ENCODE measurements around the gene PAH. TPM values are rescaled to one million over a fixed set of nuclear protein-coding genes. Genes with fewer than 3 reads are reported as not detected.

The PAH gene
- total and polyA plus RNA-seq, 2 of the 8 experiments (the other 6 are each of a cell fraction or from before 2014, with no cell fraction given): 3.9 to 9.0 TPM

- ChIA-PET CTCF (ENCODE audit: partially characterized antibody) (interaction anchor here (1.2 to 1.8 kb wide), 2 partner anchors 14 to 630 kb away, joined by 3 to 4 read pairs; no protein-coding TSS in a partner anchor), POLR2A (ENCODE audit: partially characterized antibody) (no interaction called here)
- no peaks in the 10 kb centered on the region for H3K79me2 ChIP-seq (ENCODE audit: control insufficient read depth in 1 of 2, insufficient read depth in 2 of 2, low read length in 2 of 2)
- H3K4me3 ChIP-seq (ENCODE audit: extremely low read depth in 1 of 4, insufficient read depth in 2 of 4, low read depth in 3 of 4, low read length in 4 of 4): no peak overlapping the region
- H3K9me3 ChIP-seq (ENCODE audit: insufficient read depth in 2 of 2, low read depth in 1 of 2, low read length in 1 of 2): no peaks in the 10 kb centered on the region
- H2AK5ac ChIP-seq (ENCODE audit: low read depth, low read length): no peak overlapping the region
- H3K23me2 ChIP-seq (ENCODE audit: low read depth, low read length): no peaks in the 10 kb centered on the region
- H2BK20ac ChIP-seq (ENCODE audit: low read length): no peak overlapping the region
- H3K56ac ChIP-seq (replicated peaks; ENCODE audit: insufficient read length, low read depth, low read length): no peak overlapping the region
- peaks cover 2 to 10% (median 5%) of the 10 kb centered on the region in 4 experiments; a peak in 4 of 7 replicates for H3K4me1 ChIP-seq (replicated peaks in 1 of 4; ENCODE audit: control insufficient read depth in 3 of 4, insufficient read depth in 4 of 4, low read length in 3 of 4)
- no peak overlapping the region for H3K23ac ChIP-seq (ENCODE audit: insufficient read length)
- H2AFZ ChIP-seq (ENCODE audit: low read length): no peak overlapping the region
- no peak for TF ChIP-seq RFX5 (IDR thresholded peaks at IDR 0.05; ENCODE audit: borderline replicate concordance, low read depth, low read length)
- TF ChIP-seq SP4 (IDR thresholded peaks at IDR 0.05; ENCODE audit: low read length): no peak
- TF ChIP-seq CREB1 (IDR thresholded peaks at IDR 0.05): no peak
- TF ChIP-seq CBX5 (IDR thresholded peaks at IDR 0.05; ENCODE audit: low read depth, low read length): no peak
- no peak for TF ChIP-seq SP1 (IDR thresholded peaks at IDR 0.05; ENCODE audit: low read depth, low read length)
- no peak for TF ChIP-seq E2F6 (IDR thresholded peaks at IDR 0.05)
- TF ChIP-seq BRCA1 (IDR thresholded peaks at IDR 0.05; ENCODE audit: low read depth, low read length): no peak
- no peak for TF ChIP-seq SP2 (IDR thresholded peaks at IDR 0.05; ENCODE audit: low read length)
- TF ChIP-seq TEAD4 (IDR thresholded peaks at IDR 0.05; ENCODE audit: low read depth, low read length): no peak
- TF ChIP-seq MAFK (IDR thresholded peaks at IDR 0.05; ENCODE audit: low read depth, low read length): no peak
- no peak for TF ChIP-seq CHD1 (IDR thresholded peaks at IDR 0.05; ENCODE audit: low read depth, low read length)
- TF ChIP-seq, protein P1, sequence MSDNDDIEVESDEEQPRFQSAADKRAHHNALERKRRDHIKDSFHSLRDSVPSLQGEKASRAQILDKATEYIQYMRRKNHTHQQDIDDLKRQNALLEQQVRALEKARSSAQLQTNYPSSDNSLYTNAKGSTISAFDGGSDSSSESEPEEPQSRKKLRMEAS (IDR thresholded peaks at IDR 0.05): no peak
- no peak for TF ChIP-seq FOSL1 (IDR thresholded peaks at IDR 0.05; ENCODE audit: insufficient read depth, low read depth, low read length)
- TF ChIP-seq ASH2L (IDR thresholded peaks at IDR 0.05; ENCODE audit: low read length): no peak
- TF ChIP-seq KDM1A (IDR thresholded peaks at IDR 0.05; ENCODE audit: borderline replicate concordance, low read length): no peak
- no peak overlapping the region for H3K9ac ChIP-seq (replicated peaks in 1 of 4; ENCODE audit: extremely low read depth in 1 of 4, low read depth in 3 of 4, low read length in 3 of 4)
- H4K5ac ChIP-seq (ENCODE audit: insufficient read length, low read depth, low read length): no peak overlapping the region
- no peak overlapping the region for H2BK12ac ChIP-seq (ENCODE audit: low read depth, low read length)
- no peak overlapping the region for H3K4me2 ChIP-seq (ENCODE audit: insufficient read depth in 1 of 2, low read depth in 2 of 2, low read length in 2 of 2)
- no peaks in the 10 kb centered on the region for H3K79me1 ChIP-seq (ENCODE audit: low read depth, low read length)
- FAIRE-seq (no peak), DNase-seq (ENCODE audit: low read depth in 1 of 2, low spot score in 2 of 2) (no peak)
- H4K8ac ChIP-seq (ENCODE audit: extremely low read depth, insufficient read depth, low read length): no peak overlapping the region
- whole genome bisulfite sequencing, 2 experiments (ENCODE audit: extremely low coverage in 1 of 2, insufficient coverage in 1 of 2, insufficient read length in 1 of 2, insufficient replicate concordance in 2 of 2, low coverage in 1 of 2, low lambda C conversion rate in 2 of 2, missing lambda C conversion rate in 1 of 2): 84% methylated on average over 2 of the region's 2 CpGs; no CpG with 5 or more reads in 1 of the 2 experiments
- no peaks in the 10 kb centered on the region for H3K36me3 ChIP-seq (ENCODE audit: control insufficient read depth in 2 of 4, insufficient read depth in 4 of 4, low read length in 3 of 4)
- no peak overlapping the region for H3K4ac ChIP-seq (replicated peaks; ENCODE audit: insufficient read length, low read depth, low read length)
- H3K27ac ChIP-seq (ENCODE audit: low read depth, low read length): no peak overlapping the region
- H4K91ac ChIP-seq (replicated peaks; ENCODE audit: insufficient read length, low read length): no peak overlapping the region
- H3K18ac ChIP-seq (ENCODE audit: extremely low read depth, low read length): no peak overlapping the region
- H2BK120ac ChIP-seq (replicated peaks; ENCODE audit: low read depth, low read length): no peak overlapping the region
- no peak overlapping the region for H2BK15ac ChIP-seq (ENCODE audit: low read length)
- no peaks in the 10 kb centered on the region for H4K20me1 ChIP-seq (replicated peaks in 1 of 2; ENCODE audit: control insufficient read depth in 1 of 2, insufficient read depth in 2 of 2, low read length in 2 of 2)
- H3K14ac ChIP-seq (ENCODE audit: insufficient read length): no peak overlapping the region
- H2BK5ac ChIP-seq (ENCODE audit: low read depth, low read length): no peak overlapping the region
- no peaks in the 10 kb centered on the region for H3K27me3 ChIP-seq (replicated peaks in 1 of 4; ENCODE audit: control insufficient read depth in 3 of 4, extremely low read depth in 1 of 4, insufficient read depth in 3 of 4, low read length in 3 of 4)
These were observed 1.8 kb upstream of the PAH start for GRCh38 chr12:102918840-102919239.

All from H1 (cell line).